ENCODE results near the gene SIDT1.

The SIDT1 gene

GRCh38 chr3:113617726-113618125 is 85.4 kb downstream of the SIDT1 start:
- no peak for TF ChIP-seq TAF1 (IDR thresholded peaks at IDR 0.05; ENCODE audit: low read depth)
- no peak for TF ChIP-seq CEBPB (IDR thresholded peaks at IDR 0.05)
- TF ChIP-seq ZBTB7A (IDR thresholded peaks at IDR 0.05; ENCODE audit: low read depth) = no peak
- no peak for TF ChIP-seq RAD21 (IDR thresholded peaks at IDR 0.05; ENCODE audit: low read depth)
- TF ChIP-seq, protein P1, sequence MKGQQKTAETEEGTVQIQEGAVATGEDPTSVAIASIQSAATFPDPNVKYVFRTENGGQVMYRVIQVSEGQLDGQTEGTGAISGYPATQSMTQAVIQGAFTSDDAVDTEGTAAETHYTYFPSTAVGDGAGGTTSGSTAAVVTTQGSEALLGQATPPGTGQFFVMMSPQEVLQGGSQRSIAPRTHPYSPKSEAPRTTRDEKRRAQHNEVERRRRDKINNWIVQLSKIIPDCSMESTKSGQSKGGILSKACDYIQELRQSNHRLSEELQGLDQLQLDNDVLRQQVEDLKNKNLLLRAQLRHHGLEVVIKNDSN (IDR thresholded peaks at IDR 0.05) = no peak
- no peak for TF ChIP-seq EGR1 (IDR thresholded peaks at IDR 0.05)
- TF ChIP-seq FOXM1 (IDR thresholded peaks at IDR 0.05; ENCODE audit: borderline replicate concordance, low read depth) = no peak
- TF ChIP-seq CREB1 (IDR thresholded peaks at IDR 0.05; ENCODE audit: low read depth) = no peak
- no peak for TF ChIP-seq REST (IDR thresholded peaks at IDR 0.05; ENCODE audit: low read depth)
- TF ChIP-seq YY1 (IDR thresholded peaks at IDR 0.05; ENCODE audit: low read depth) = no peak
- TF ChIP-seq TEAD4 (IDR thresholded peaks at IDR 0.05) = no peak
- TF ChIP-seq TCF12 (IDR thresholded peaks at IDR 0.05; ENCODE audit: low read depth) = no peak
- TF ChIP-seq NFIC (IDR thresholded peaks at IDR 0.05) = no peak
- TF ChIP-seq EP300 (IDR thresholded peaks at IDR 0.05; ENCODE audit: borderline replicate concordance) = no peak
- TF ChIP-seq, protein P2, sequence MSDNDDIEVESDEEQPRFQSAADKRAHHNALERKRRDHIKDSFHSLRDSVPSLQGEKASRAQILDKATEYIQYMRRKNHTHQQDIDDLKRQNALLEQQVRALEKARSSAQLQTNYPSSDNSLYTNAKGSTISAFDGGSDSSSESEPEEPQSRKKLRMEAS (IDR thresholded peaks at IDR 0.05) = no peak

GRCh38 chr3:113620091-113620490 is 87.7 kb downstream of the SIDT1 start:
- TF ChIP-seq EGR1 (IDR thresholded peaks at IDR 0.05) (no peak), TEAD4 (IDR thresholded peaks at IDR 0.05) (no peak), TAF1 (IDR thresholded peaks at IDR 0.05; ENCODE audit: low read depth) (no peak), TCF12 (IDR thresholded peaks at IDR 0.05; ENCODE audit: low read depth) (no peak), EP300 (IDR thresholded peaks at IDR 0.05; ENCODE audit: borderline replicate concordance) (no peak)
- TF ChIP-seq, protein P2 (IDR thresholded peaks at IDR 0.05) = no peak

- TF ChIP-seq, protein P1 (IDR thresholded peaks at IDR 0.05) = no peak
- TF ChIP-seq RAD21 (IDR thresholded peaks at IDR 0.05; ENCODE audit: low read depth) (peak; percentile 10; the same call in 1 of the 2 replicates), TEAD4 (IDR thresholded peaks at IDR 0.05) (no peak)
Observed at GRCh38 chr3:113623324-113623723, 91.0 kb downstream of the SIDT1 start.

DNA sequence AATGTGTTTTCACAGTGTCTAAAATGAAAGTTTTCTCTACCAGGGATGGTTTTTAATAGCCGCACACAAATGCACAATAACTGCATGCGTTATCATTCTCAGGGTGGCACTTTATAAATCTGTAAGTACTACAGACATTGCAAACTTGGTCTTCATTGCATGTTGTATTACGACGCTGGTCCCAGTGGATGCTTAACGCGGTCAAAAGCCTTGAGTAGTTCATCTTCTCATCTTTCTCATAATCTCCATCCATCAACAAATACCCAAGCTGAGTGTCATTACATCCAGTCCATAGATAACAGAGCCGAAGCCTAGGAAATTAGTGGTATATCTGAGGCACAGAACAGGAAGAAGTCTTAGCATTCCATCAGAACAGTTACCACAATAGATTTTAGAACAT is 91.5 kb downstream of the SIDT1 start:
- no peak for TF ChIP-seq TCF12 (IDR thresholded peaks at IDR 0.05; ENCODE audit: low read depth)
- TF ChIP-seq FOXM1 (IDR thresholded peaks at IDR 0.05; ENCODE audit: borderline replicate concordance, low read depth) = no peak
- no peak for TF ChIP-seq REST (IDR thresholded peaks at IDR 0.05; ENCODE audit: low read depth)
- TF ChIP-seq, protein P2 (IDR thresholded peaks at IDR 0.05) = no peak
- TF ChIP-seq TAF1 (IDR thresholded peaks at IDR 0.05; ENCODE audit: low read depth) = no peak
- TF ChIP-seq NFIC (IDR thresholded peaks at IDR 0.05) = no peak
- TF ChIP-seq EP300 (IDR thresholded peaks at IDR 0.05; ENCODE audit: borderline replicate concordance) = no peak
- no peak for TF ChIP-seq TEAD4 (IDR thresholded peaks at IDR 0.05)
- no peak for TF ChIP-seq RAD21 (IDR thresholded peaks at IDR 0.05; ENCODE audit: low read depth)
- no peak for TF ChIP-seq ZBTB7A (IDR thresholded peaks at IDR 0.05; ENCODE audit: low read depth)

DNA sequence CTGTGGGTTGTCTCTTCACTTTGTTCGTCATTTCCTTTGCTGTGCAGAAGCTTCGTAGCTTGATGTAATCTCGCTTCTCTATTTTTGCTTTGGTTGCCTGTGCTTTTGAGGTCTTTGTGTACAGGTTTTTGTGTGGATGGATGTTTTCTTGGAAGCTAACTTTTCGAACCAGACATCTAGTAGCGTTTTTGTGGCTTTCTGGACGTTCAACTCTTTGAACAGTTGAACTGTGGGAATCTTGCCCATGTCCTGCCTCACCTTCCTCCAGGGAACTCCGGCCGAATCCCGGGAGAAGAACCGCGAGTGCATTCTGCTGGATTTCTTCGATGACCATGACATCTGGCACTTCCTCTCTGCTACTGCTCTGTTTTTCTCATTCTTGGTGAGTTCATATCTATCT is 93.5 kb downstream of the SIDT1 start:
- no peak for TF ChIP-seq TEAD4 (IDR thresholded peaks at IDR 0.05)
- no peak for TF ChIP-seq CEBPB (IDR thresholded peaks at IDR 0.05)
- TF ChIP-seq, protein P1 (IDR thresholded peaks at IDR 0.05) = no peak
- TF ChIP-seq RAD21 (IDR thresholded peaks at IDR 0.05; ENCODE audit: low read depth) = no peak
- no peak for TF ChIP-seq ZBTB7A (IDR thresholded peaks at IDR 0.05; ENCODE audit: low read depth)
- TF ChIP-seq TCF12 (IDR thresholded peaks at IDR 0.05; ENCODE audit: low read depth) = no peak
